Activated T-helper 1 cell treated with anti-CD3 and anti-CD28 coated beads, Interleukin-12 subunit alpha, Interleukin-12 subunit beta, Interleukin-2, Interleukin-4 antibody, amounts not matched to agents 30 ng/mL and 10 ng/mL and 1 ng/mL, durations not matched to agents 14 hours and 24 hours and 36 hours (primary cell): ENCODE results near the gene ERC1. TPM values are rescaled to one million over a fixed set of nuclear protein-coding genes. Genes with fewer than 3 reads are reported as not detected.

Experiments
- DNase-seq: peaks from one replicate; pipeline ENCODE4 v3.0.0; 2021; ENCODE audit warnings: low spot score
- H3K27ac Mint-ChIP-seq: one replicate; pipeline ENCODE4 v1.8.0; 2021; ENCODE audit warnings: mild to moderate bottlenecking, mixed read lengths
- H3K27me3 Mint-ChIP-seq: one replicate; pipeline ENCODE4 v1.8.0; 2022; ENCODE audit warnings: mild to moderate bottlenecking, moderate library complexity, mixed read lengths; ENCODE audit not compliant: insufficient read depth
- H3K36me3 Mint-ChIP-seq: one replicate; pipeline ENCODE4 v1.8.0; 2021; ENCODE audit warnings: low read depth, mixed read lengths
- H3K4me1 Mint-ChIP-seq: one replicate; pipeline ENCODE4 v1.8.0; 2021; ENCODE audit warnings: low read depth, mixed read lengths
- H3K4me3 Mint-ChIP-seq: one replicate; pipeline ENCODE4 v1.8.0; 2021; ENCODE audit warnings: mild to moderate bottlenecking, moderate library complexity, mixed read lengths
- H3K9me3 Mint-ChIP-seq: one replicate; pipeline ENCODE4 v1.8.0; 2021; ENCODE audit warnings: mixed read lengths
- intact Hi-C: fragments of 100-400 bp; cut with micrococcal nuclease; formaldehyde crosslinking; loops from one replicate; pipeline ENCODE4 v1.15.1; 2024
- total RNA-seq: library from RNA; stranded (reverse); gene quantifications from 2 replicates; pipeline ENCODE4 v1.2.3, GENCODE V29; 2022

ERC1 gene
- total RNA-seq, 1 donor from 2014 or later = 33.6 TPM

GRCh38 chr12:1481326-1481725 lies 490.3 kb downstream of the ERC1 start:
- H3K27me3 Mint-ChIP-seq = no peaks in the 10 kb centered on the region
- H3K9me3 Mint-ChIP-seq = no peaks in the 10 kb centered on the region
- no peaks in the 10 kb centered on the region for H3K4me1 Mint-ChIP-seq
- intact Hi-C loops = no loop called here
- no peak for DNase-seq
- H3K27ac Mint-ChIP-seq = no peak overlapping the region
- H3K36me3 Mint-ChIP-seq = no peaks in the 10 kb centered on the region
- no peak overlapping the region for H3K4me3 Mint-ChIP-seq

GRCh38 chr12:1481906-1482305 lies 490.9 kb downstream of the ERC1 start:
- Mint-ChIP-seq H3K4me3 (no peak overlapping the region), H3K27me3 (no peaks in the 10 kb centered on the region), H3K9me3 (no peaks in the 10 kb centered on the region), H3K4me1 (no peaks in the 10 kb centered on the region), H3K36me3 (no peaks in the 10 kb centered on the region), H3K27ac (no peak overlapping the region)
- DNase-seq = no peak
- intact Hi-C loops = no loop called here

GRCh38 chr12:1488908-1489381 lies 497.9 kb downstream of the ERC1 start:
- DNase-seq = no peak
- Mint-ChIP-seq H3K36me3 (peaks cover 18% of the 10 kb centered on the region), H3K27me3 (no peaks in the 10 kb centered on the region), H3K4me1 (peaks cover 11% of the 10 kb centered on the region), H3K9me3 (no peaks in the 10 kb centered on the region), H3K27ac (no peak overlapping the region), H3K4me3 (no peak overlapping the region)
- intact Hi-C loops = no loop called here

- Mint-ChIP-seq H3K27me3 (no peaks in the 10 kb centered on the region), H3K9me3 (no peaks in the 10 kb centered on the region), H3K27ac (no peak overlapping the region), H3K36me3 (peaks cover 18% of the 10 kb centered on the region), H3K4me3 (no peak overlapping the region), H3K4me1 (peaks cover 11% of the 10 kb centered on the region)
- intact Hi-C loops = no loop called here
- no peak for DNase-seq
Measured at GRCh38 chr12:1491983-1492697, 501.1 kb downstream of the ERC1 start.

- no peaks in the 10 kb centered on the region for H3K27me3 Mint-ChIP-seq
Measured at GRCh38 chr12:1493781-1494565, 502.9 kb downstream of the ERC1 start.

GRCh38 chr12:1494856-1495255 lies 503.8 kb downstream of the ERC1 start:
- no peaks in the 10 kb centered on the region for H3K9me3 Mint-ChIP-seq
- no peak overlapping the region for H3K27ac Mint-ChIP-seq
- no peak overlapping the region for H3K4me3 Mint-ChIP-seq
- H3K27me3 Mint-ChIP-seq = no peaks in the 10 kb centered on the region
- intact Hi-C loops = no loop called here
- no peak for DNase-seq
- H3K4me1 Mint-ChIP-seq = no peaks in the 10 kb centered on the region
- H3K36me3 Mint-ChIP-seq = peaks cover 15% of the 10 kb centered on the region

More at GRCh38 chr12:1493781-1494565, 502.9 kb downstream of the ERC1 start:
- peak overlapping the region; percentile 15 for H3K27ac Mint-ChIP-seq
- intact Hi-C loops = no loop called here
- H3K9me3 Mint-ChIP-seq = no peaks in the 10 kb centered on the region
- H3K4me1 Mint-ChIP-seq = peaks cover 4% of the 10 kb centered on the region
- peaks cover 15% of the 10 kb centered on the region for H3K36me3 Mint-ChIP-seq
- no peak for DNase-seq
- no peak overlapping the region for H3K4me3 Mint-ChIP-seq

- Mint-ChIP-seq H3K9me3 (no peaks in the 10 kb centered on the region), H3K4me3 (no peak overlapping the region), H3K4me1 (no peaks in the 10 kb centered on the region), H3K27me3 (no peaks in the 10 kb centered on the region), H3K27ac (no peak overlapping the region), H3K36me3 (peaks cover 7% of the 10 kb centered on the region)
- no peak for DNase-seq
- intact Hi-C loops = no loop called here
Measured at GRCh38 chr12:1496162-1496900, 505.3 kb downstream of the ERC1 start.

GRCh38 chr12:1497161-1497560 lies 506.1 kb downstream of the ERC1 start:
- H3K27me3 Mint-ChIP-seq = no peaks in the 10 kb centered on the region

GRCh38 chr12:1498199-1498740 lies 507.2 kb downstream of the ERC1 start:
- intact Hi-C loops = no loop called here
- H3K4me3 Mint-ChIP-seq = no peak overlapping the region

More at GRCh38 chr12:1497161-1497560, 506.1 kb downstream of the ERC1 start:
- Mint-ChIP-seq H3K9me3 (no peaks in the 10 kb centered on the region), H3K4me1 (no peaks in the 10 kb centered on the region), H3K36me3 (peaks cover 2% of the 10 kb centered on the region), H3K4me3 (no peak overlapping the region), H3K27ac (no peak overlapping the region)
- no peak for DNase-seq
- intact Hi-C loops = no loop called here

GRCh38 chr12:1499351-1499750 lies 508.3 kb downstream of the ERC1 start:
- Mint-ChIP-seq H3K36me3 (no peaks in the 10 kb centered on the region), H3K4me1 (peaks cover 4% of the 10 kb centered on the region), H3K27ac (no peak overlapping the region), H3K27me3 (peaks cover 11% of the 10 kb centered on the region), H3K4me3 (no peak overlapping the region), H3K9me3 (no peaks in the 10 kb centered on the region)
- DNase-seq = no peak
- intact Hi-C loops = no loop called here

More at GRCh38 chr12:1498199-1498740, 507.2 kb downstream of the ERC1 start:
- no peak overlapping the region for H3K27ac Mint-ChIP-seq
- H3K9me3 Mint-ChIP-seq = no peaks in the 10 kb centered on the region
- peaks cover 2% of the 10 kb centered on the region for H3K36me3 Mint-ChIP-seq
- H3K4me1 Mint-ChIP-seq = no peaks in the 10 kb centered on the region
- peaks cover 4% of the 10 kb centered on the region for H3K27me3 Mint-ChIP-seq
- DNase-seq = no peak

GRCh38 chr12:1500095-1500801 lies 509.2 kb downstream of the ERC1 start:
- no peak overlapping the region for H3K4me3 Mint-ChIP-seq
- peaks cover 13% of the 10 kb centered on the region for H3K4me1 Mint-ChIP-seq
- H3K9me3 Mint-ChIP-seq = no peaks in the 10 kb centered on the region
- H3K27me3 Mint-ChIP-seq = peaks cover 19% of the 10 kb centered on the region
- no peaks in the 10 kb centered on the region for H3K36me3 Mint-ChIP-seq
- DNase-seq = no peak
- intact Hi-C loops = no loop called here
- no peak overlapping the region for H3K27ac Mint-ChIP-seq

- peaks cover 23% of the 10 kb centered on the region for H3K27me3 Mint-ChIP-seq
- H3K9me3 Mint-ChIP-seq = no peaks in the 10 kb centered on the region
- no peaks in the 10 kb centered on the region for H3K36me3 Mint-ChIP-seq
- no peak for DNase-seq
- intact Hi-C loops = no loop called here
- no peak overlapping the region for H3K4me3 Mint-ChIP-seq
- peaks cover 13% of the 10 kb centered on the region for H3K4me1 Mint-ChIP-seq
- H3K27ac Mint-ChIP-seq = no peak overlapping the region
Measured at GRCh38 chr12:1501001-1501400, 510.0 kb downstream of the ERC1 start.
